ENCODE measurements around the gene RPF1.
"Not testable (repeated sequence)": the region's sequence is repeated elsewhere in the genome, so short reads cannot be mapped to it uniquely, and the experiment has no call there.

Gene RPF1

DNA sequence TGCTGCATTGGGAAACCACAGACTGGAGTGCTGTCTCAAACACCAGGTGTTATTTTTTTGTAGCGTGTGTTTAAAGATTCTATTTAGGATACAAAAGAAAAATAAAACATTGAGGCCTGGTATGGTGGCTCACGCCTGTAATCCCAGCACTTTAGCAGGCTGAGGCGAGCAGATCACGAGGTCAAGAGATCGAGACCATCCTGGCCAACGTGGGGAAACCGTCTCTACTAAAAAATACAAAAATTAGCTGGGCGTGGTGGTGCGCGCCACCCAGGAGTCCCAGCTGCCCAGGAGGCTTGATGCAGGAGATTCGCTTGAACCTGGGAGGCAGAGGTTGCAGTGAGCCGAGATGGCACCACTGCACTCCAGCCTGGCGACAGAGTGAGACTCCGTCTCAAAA lies 28.8 kb downstream of the RPF1 start:
- H3K36me3 ChIP-seq (ENCODE audit: control insufficient read depth, insufficient read depth, low read length); H3K27ac ChIP-seq (ENCODE audit: insufficient read depth, low read depth, low read length, poor library complexity, severe bottlenecking); H3K4me3 ChIP-seq (ENCODE audit: insufficient read depth, low read depth, low read length); H3K9me3 ChIP-seq (ENCODE audit: control insufficient read depth, low read length); H3K27me3 ChIP-seq (ENCODE audit: control insufficient read depth, insufficient read depth, low read length, poor library complexity, severe bottlenecking); H3K4me1 ChIP-seq (ENCODE audit: control insufficient read depth, insufficient read depth, low read length): not testable (repeated sequence)
- 95 to 97% methylated on average over 14 of the region's 14 CpGs for WGBS, 2 experiments

DNA sequence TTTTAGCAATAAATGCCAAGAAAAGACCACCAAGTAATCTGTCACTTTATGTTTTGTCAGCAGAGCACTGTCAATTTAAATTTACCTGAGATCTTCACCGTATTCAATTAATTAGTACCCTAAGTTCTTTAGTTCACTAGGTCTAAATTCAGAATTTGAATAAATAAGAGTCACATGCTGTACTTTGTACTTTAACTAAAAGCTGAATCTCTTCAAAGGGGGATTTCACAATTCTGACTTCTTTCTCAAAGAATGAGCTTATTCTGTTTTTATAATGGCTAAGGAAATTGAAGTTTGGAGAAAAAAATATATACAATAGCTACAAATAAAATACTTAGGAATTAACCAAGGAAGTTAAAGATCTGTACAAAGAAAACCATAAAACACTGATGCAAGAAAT lies 29.4 kb downstream of the RPF1 start:
- Histone ChIP-seq H3K36me3 (ENCODE audit: control insufficient read depth, insufficient read depth, low read length) (no peaks in the 10 kb centered on the region), H3K27me3 (ENCODE audit: control insufficient read depth, insufficient read depth, low read length, poor library complexity, severe bottlenecking) (no peaks in the 10 kb centered on the region), H3K27ac (ENCODE audit: insufficient read depth, low read depth, low read length, poor library complexity, severe bottlenecking) (no peak overlapping the region), H3K4me1 (ENCODE audit: control insufficient read depth, insufficient read depth, low read length) (peaks cover 6% of the 10 kb centered on the region), H3K9me3 (ENCODE audit: control insufficient read depth, low read length) (no peaks in the 10 kb centered on the region), H3K4me3 (ENCODE audit: insufficient read depth, low read depth, low read length) (no peak overlapping the region)
- 93 to 100% methylated on average over 1 of the region's 1 CpG for WGBS, 2 experiments

DNA sequence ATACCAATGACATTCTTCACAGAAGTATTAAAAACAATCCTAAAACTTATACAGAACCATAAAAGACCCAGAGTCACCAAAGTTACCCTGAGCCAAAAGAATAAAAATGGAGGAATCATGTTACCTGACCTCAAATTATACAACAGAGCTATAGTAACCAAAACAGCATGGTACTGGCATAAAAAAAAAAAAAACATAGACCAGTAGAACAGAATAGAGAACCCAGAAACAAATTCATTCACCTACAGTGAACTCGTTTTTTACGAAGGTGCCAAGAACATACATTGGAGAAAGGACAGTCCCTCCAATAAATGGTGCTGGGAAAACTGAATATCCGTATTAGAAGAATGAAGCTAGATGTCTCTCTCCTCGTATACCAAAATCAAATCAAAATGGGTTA lies 30.0 kb downstream of the RPF1 start:
- Histone ChIP-seq H3K36me3 (ENCODE audit: control insufficient read depth, insufficient read depth, low read length) (no peaks in the 10 kb centered on the region), H3K9me3 (ENCODE audit: control insufficient read depth, low read length) (no peaks in the 10 kb centered on the region), H3K27me3 (ENCODE audit: control insufficient read depth, insufficient read depth, low read length, poor library complexity, severe bottlenecking) (no peaks in the 10 kb centered on the region), H3K4me3 (ENCODE audit: insufficient read depth, low read depth, low read length) (no peak overlapping the region), H3K4me1 (ENCODE audit: control insufficient read depth, insufficient read depth, low read length) (peaks cover under 1% of the 10 kb centered on the region), H3K27ac (ENCODE audit: insufficient read depth, low read depth, low read length, poor library complexity, severe bottlenecking) (no peak overlapping the region)
- WGBS, 2 experiments: 91 to 94% methylated on average over 4 of the region's 4 CpGs

DNA sequence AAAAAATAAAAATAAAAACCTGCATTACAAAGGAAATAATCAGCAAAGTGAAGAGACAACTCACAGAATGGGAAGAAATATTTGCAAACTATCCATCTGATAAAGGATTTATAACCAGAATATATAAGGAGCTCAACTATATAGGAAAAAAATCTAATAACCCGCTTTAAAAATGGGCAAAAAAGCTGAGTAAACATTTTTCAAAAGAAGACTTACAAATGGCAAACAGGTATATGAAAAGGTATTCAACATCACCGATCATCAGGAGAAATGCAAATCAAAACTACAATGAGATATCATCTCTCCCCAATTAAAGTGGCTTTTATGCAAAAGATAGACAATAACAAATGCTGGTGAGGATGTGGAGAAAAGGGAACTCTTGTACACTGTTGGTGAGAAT lies 31.1 kb downstream of the RPF1 start:
- no peaks in the 10 kb centered on the region for H3K9me3 ChIP-seq (ENCODE audit: control insufficient read depth, low read length)
- no peaks in the 10 kb centered on the region for H3K4me1 ChIP-seq (ENCODE audit: control insufficient read depth, insufficient read depth, low read length)
- H3K36me3 ChIP-seq (ENCODE audit: control insufficient read depth, insufficient read depth, low read length): no peaks in the 10 kb centered on the region
- no peak overlapping the region for H3K4me3 ChIP-seq (ENCODE audit: insufficient read depth, low read depth, low read length)
- 79 to 100% methylated on average over 1 to 2 of the region's 2 CpGs for WGBS, 2 experiments
- no peak overlapping the region for H3K27ac ChIP-seq (ENCODE audit: insufficient read depth, low read depth, low read length, poor library complexity, severe bottlenecking)
- H3K27me3 ChIP-seq (ENCODE audit: control insufficient read depth, insufficient read depth, low read length, poor library complexity, severe bottlenecking): no peaks in the 10 kb centered on the region

DNA sequence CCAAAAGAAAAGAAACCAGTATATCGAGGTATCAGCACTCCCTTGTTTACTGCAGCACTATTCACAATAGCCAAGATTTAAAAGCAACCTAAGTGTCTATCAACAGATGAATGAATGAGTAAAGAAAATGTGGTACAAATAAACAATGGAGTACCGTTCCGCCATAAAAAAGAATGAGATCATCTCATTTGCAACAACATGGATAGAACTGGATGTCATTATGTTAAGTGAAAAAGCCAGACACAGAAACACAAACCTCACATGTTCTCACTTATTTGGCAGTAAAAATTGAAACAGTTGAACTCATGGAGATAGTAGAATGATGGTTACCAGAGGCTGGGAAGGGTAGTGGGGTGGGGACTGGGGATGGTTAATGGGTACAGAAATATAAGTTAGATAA lies 31.6 kb downstream of the RPF1 start:
- 96 to 100% methylated on average over 2 to 3 of the region's 3 CpGs for WGBS, 2 experiments
- Histone ChIP-seq H3K36me3 (ENCODE audit: control insufficient read depth, insufficient read depth, low read length) (no peaks in the 10 kb centered on the region), H3K4me1 (ENCODE audit: control insufficient read depth, insufficient read depth, low read length) (no peaks in the 10 kb centered on the region), H3K9me3 (ENCODE audit: control insufficient read depth, low read length) (no peaks in the 10 kb centered on the region), H3K27ac (ENCODE audit: insufficient read depth, low read depth, low read length, poor library complexity, severe bottlenecking) (no peak overlapping the region), H3K4me3 (ENCODE audit: insufficient read depth, low read depth, low read length) (no peak overlapping the region), H3K27me3 (ENCODE audit: control insufficient read depth, insufficient read depth, low read length, poor library complexity, severe bottlenecking) (no peaks in the 10 kb centered on the region)

DNA sequence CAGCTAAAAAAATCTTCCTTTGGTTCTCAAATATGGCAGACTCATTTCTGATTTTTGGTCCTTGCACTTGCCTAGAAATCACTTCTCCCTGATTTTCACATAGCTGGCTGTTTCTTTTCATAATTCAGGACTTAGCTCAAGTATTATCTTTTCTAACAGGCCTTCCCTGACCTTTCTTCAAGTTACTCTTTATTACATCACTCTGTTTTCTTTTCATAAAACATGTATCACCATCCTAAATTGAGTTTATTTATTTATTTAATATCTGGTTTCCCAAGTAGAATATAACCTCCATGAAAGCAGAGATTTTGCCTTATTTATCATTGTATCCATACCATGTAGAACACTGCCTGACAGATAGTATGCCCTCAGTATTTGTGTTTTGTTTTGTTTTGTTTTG lies 45.5 kb downstream of the RPF1 start:
- Histone ChIP-seq H3K36me3 (ENCODE audit: control insufficient read depth, insufficient read depth, low read length) (no peaks in the 10 kb centered on the region), H3K27ac (ENCODE audit: insufficient read depth, low read depth, low read length, poor library complexity, severe bottlenecking) (no peak overlapping the region), H3K27me3 (ENCODE audit: control insufficient read depth, insufficient read depth, low read length, poor library complexity, severe bottlenecking) (no peaks in the 10 kb centered on the region), H3K4me3 (ENCODE audit: insufficient read depth, low read depth, low read length) (no peak overlapping the region), H3K4me1 (ENCODE audit: control insufficient read depth, insufficient read depth, low read length) (no peaks in the 10 kb centered on the region), H3K9me3 (ENCODE audit: control insufficient read depth, low read length) (no peaks in the 10 kb centered on the region)

DNA sequence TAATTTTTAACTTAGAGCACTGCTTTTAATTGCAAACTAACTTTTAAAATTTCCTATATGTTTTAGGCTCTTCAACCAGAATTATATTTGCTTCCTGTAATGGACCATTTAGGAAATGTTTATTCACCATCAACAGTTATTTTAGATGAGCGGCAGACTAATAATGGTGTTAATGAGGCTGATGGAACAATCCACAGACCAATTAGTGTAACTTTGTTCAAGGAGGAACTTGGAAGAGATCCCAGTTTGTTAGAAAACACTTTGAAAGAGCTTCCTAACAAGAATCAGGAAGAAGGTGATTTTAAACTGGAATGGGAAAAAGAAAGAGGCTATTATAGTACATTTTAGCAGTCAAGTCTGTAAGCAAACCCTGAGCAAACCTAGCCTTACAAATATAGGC lies 46.7 kb downstream of the RPF1 start:
- WGBS, 2 experiments: 90 to 100% methylated on average over 1 of the region's 1 CpG
- no peaks in the 10 kb centered on the region for H3K4me1 ChIP-seq (ENCODE audit: control insufficient read depth, insufficient read depth, low read length)
- H3K36me3 ChIP-seq (ENCODE audit: control insufficient read depth, insufficient read depth, low read length): no peaks in the 10 kb centered on the region
- no peaks in the 10 kb centered on the region for H3K9me3 ChIP-seq (ENCODE audit: control insufficient read depth, low read length)
- H3K4me3 ChIP-seq (ENCODE audit: insufficient read depth, low read depth, low read length): no peak overlapping the region
- H3K27me3 ChIP-seq (ENCODE audit: control insufficient read depth, insufficient read depth, low read length, poor library complexity, severe bottlenecking): no peaks in the 10 kb centered on the region
- no peak overlapping the region for H3K27ac ChIP-seq (ENCODE audit: insufficient read depth, low read depth, low read length, poor library complexity, severe bottlenecking)

DNA sequence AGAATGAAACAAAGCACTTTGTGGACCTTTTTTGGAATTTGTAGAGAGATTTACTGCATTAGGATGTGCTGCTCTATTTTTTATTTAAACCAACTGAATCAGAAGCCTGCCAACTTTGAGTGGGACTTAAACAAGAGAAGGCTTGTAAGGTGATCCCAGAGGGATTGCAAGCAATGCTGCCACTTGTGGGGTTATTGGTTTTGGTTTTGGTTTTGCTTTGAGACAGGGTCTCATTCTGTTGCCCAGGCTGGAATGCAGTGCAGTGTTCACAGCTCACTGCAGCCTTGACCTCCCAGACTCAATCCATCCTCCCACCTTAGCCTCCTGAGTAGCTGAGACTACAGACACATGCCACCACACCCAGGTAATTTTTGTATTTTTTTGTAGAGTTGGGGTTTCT lies 59.5 kb downstream of the RPF1 start:
- no peaks in the 10 kb centered on the region for H3K36me3 ChIP-seq (ENCODE audit: control insufficient read depth, insufficient read depth, low read length)

DNA sequence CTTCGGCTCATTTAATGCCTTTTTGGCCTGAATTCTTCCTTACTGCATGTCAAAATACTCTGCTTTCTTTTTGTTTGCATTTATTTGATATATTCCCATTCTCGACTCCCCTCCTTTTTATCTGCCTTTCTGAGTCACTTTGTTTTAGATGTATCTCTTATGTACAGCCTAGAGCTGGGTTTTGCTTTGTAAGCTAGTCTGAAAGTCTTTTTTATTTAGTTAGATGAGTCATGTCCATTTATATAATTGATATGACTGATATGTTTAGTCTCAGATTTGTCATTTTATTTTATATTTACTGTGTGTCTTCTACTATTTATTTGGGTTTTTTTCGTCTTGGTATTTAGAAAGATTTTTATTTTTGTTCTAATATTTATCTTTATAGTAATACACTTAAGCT lies 60.9 kb downstream of the RPF1 start:
- Histone ChIP-seq H3K27ac (ENCODE audit: insufficient read depth, low read depth, low read length, poor library complexity, severe bottlenecking) (no peak overlapping the region), H3K27me3 (ENCODE audit: control insufficient read depth, insufficient read depth, low read length, poor library complexity, severe bottlenecking) (no peaks in the 10 kb centered on the region), H3K4me3 (ENCODE audit: insufficient read depth, low read depth, low read length) (no peak overlapping the region), H3K9me3 (ENCODE audit: control insufficient read depth, low read length) (no peaks in the 10 kb centered on the region), H3K36me3 (ENCODE audit: control insufficient read depth, insufficient read depth, low read length) (no peaks in the 10 kb centered on the region), H3K4me1 (ENCODE audit: control insufficient read depth, insufficient read depth, low read length) (no peaks in the 10 kb centered on the region)
- 87 to 89% methylated on average over 1 to 2 of the region's 3 CpGs for WGBS, 2 experiments

More for the DNA sequence above, 59.5 kb downstream of the RPF1 start:
- H3K9me3 ChIP-seq (ENCODE audit: control insufficient read depth, low read length): no peaks in the 10 kb centered on the region
- no peak overlapping the region for H3K4me3 ChIP-seq (ENCODE audit: insufficient read depth, low read depth, low read length)
- H3K27ac ChIP-seq (ENCODE audit: insufficient read depth, low read depth, low read length, poor library complexity, severe bottlenecking): no peak overlapping the region
- H3K4me1 ChIP-seq (ENCODE audit: control insufficient read depth, insufficient read depth, low read length): no peaks in the 10 kb centered on the region
- no peaks in the 10 kb centered on the region for H3K27me3 ChIP-seq (ENCODE audit: control insufficient read depth, insufficient read depth, low read length, poor library complexity, severe bottlenecking)

DNA sequence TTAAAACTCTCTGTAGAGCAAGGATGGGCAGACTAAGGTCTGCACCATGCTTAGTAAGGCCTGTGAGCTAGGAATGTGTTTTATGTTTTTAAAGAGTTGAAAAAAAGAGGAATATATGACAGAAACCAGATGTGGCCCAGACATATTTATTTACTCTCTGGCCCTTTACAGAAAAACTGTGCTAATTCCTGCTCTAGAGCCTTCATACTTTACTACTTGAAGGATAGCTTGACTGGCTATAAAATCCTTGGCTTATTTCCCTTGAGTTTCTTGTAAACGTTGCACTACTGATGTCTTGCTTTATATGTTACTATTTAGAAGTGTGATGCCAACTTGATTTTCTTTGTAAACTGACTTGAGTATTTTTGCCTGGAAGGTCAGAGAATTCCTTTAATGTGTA lies 61.7 kb downstream of the RPF1 start:
- Histone ChIP-seq H3K27ac (ENCODE audit: insufficient read depth, low read depth, low read length, poor library complexity, severe bottlenecking) (no peak overlapping the region), H3K36me3 (ENCODE audit: control insufficient read depth, insufficient read depth, low read length) (no peaks in the 10 kb centered on the region), H3K4me3 (ENCODE audit: insufficient read depth, low read depth, low read length) (no peak overlapping the region), H3K4me1 (ENCODE audit: control insufficient read depth, insufficient read depth, low read length) (no peaks in the 10 kb centered on the region), H3K9me3 (ENCODE audit: control insufficient read depth, low read length) (no peaks in the 10 kb centered on the region), H3K27me3 (ENCODE audit: control insufficient read depth, insufficient read depth, low read length, poor library complexity, severe bottlenecking) (no peaks in the 10 kb centered on the region)
- WGBS, 2 experiments: 78 to 93% methylated on average over 1 of the region's 1 CpG

DNA sequence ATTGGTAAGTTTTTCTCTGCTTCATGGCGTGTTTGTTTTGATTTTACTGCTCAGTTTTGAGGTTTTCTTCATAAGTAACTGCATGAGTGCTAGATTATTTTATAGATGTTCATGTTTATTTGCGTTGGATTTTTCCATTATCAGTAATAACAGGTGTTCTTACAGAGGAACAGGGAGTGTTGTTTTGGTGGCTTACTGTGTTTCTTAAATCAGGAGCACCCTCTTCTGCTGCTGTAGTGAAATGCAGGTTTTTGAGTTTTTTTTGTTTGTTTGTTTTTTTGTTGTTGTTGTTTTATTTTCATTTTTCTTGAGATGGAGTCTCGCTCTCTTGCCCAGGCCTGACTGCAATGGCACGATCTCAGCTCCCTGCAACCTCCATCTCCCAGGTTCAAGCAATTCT lies 62.6 kb downstream of the RPF1 start:
- H3K9me3 ChIP-seq (ENCODE audit: control insufficient read depth, low read length): no peaks in the 10 kb centered on the region
- H3K36me3 ChIP-seq (ENCODE audit: control insufficient read depth, insufficient read depth, low read length): no peaks in the 10 kb centered on the region
- H3K27me3 ChIP-seq (ENCODE audit: control insufficient read depth, insufficient read depth, low read length, poor library complexity, severe bottlenecking): no peaks in the 10 kb centered on the region
- no peak overlapping the region for H3K27ac ChIP-seq (ENCODE audit: insufficient read depth, low read depth, low read length, poor library complexity, severe bottlenecking)
- WGBS, 2 experiments: 76 to 77% methylated on average over 4 of the region's 4 CpGs
- H3K4me3 ChIP-seq (ENCODE audit: insufficient read depth, low read depth, low read length): no peak overlapping the region
- no peaks in the 10 kb centered on the region for H3K4me1 ChIP-seq (ENCODE audit: control insufficient read depth, insufficient read depth, low read length)

Data from ectodermal cell (in vitro differentiated cells).